Activated naive CD4-positive, alpha-beta T cell treated with anti-CD3 and anti-CD28 coated beads for 36 hours (primary cell): ENCODE data around the gene P4HA2. TPM values are rescaled to one million over a fixed set of nuclear protein-coding genes. Genes with fewer than 3 reads are reported as not detected.

ENCODE experiments used
- CTCF ChIA-PET: fragments of 350-600 bp; sonication (Branson Sonifier 250); formaldehyde crosslinking; loops from one replicate; lab custom pipeline; 2021; ENCODE audit warnings: antibody characterized with exemption; lab: Charles Lee
- DNase-seq: peaks from one replicate; pipeline ENCODE4 v3.0.0-alpha.2; 2020
- H3K27ac Mint-ChIP-seq: one replicate; pipeline ENCODE4 v1.8.0; 2021; ENCODE audit warnings: mild to moderate bottlenecking, mixed read lengths
- H3K27me3 Mint-ChIP-seq: one replicate; pipeline ENCODE4 v1.8.0; 2021; ENCODE audit warnings: low read depth, mixed read lengths
- H3K36me3 Mint-ChIP-seq: one replicate; pipeline ENCODE4 v1.8.0; 2021; ENCODE audit warnings: low read depth, mixed read lengths
- H3K4me1 Mint-ChIP-seq: one replicate; pipeline ENCODE4 v1.8.0; 2021; ENCODE audit warnings: low read depth, mixed read lengths
- H3K4me3 Mint-ChIP-seq: one replicate; pipeline ENCODE4 v1.8.0; 2021; ENCODE audit warnings: mild to moderate bottlenecking, moderate library complexity, mixed read lengths
- H3K9me3 Mint-ChIP-seq: one replicate; pipeline ENCODE4 v1.8.0; 2021; ENCODE audit warnings: mixed read lengths
- intact Hi-C: fragments of 100-400 bp; cut with micrococcal nuclease; formaldehyde crosslinking; loops from one replicate; pipeline ENCODE4 v1.15.1; 2023
- total RNA-seq, 2 experiments: library from RNA; stranded (reverse); gene quantifications; one replicate each; pipeline ENCODE4 v1.2.3, GENCODE V29; 2021

P4HA2 gene
- total RNA-seq, 2 experiments from 2014 or later = 0.47 to 0.74 TPM

DNA sequence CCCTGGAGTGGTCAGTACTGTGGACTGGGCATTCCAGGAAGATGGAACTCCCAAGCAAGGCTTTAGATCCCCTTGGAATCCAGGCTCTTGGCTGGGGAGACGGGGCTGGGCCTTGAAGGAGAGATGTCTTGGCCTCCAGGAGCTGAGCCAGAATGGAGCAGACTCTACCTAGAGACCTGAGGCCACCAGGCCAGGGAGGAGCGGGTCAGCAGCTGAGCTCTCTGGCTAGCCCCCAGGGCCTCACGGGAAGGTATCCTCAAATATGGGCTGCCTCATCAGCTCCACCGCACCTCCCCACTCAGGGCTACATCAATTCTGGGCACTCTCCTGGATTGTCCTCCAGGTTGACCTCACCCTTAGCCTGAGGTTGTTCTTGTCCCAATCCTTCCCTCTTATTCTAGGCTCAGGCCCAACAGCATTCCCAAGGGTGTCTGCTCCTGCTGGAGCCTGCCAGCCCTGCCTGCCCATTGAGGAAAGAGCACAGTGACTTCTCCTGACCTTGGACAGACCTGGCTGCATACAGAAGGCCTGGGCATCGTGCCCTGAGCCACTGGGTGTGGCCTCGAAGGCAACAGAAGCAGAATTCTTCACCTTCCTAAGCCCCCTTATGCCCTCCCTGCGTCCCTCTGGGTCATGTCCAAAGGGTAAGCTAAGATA lies 26.8 kb upstream of the P4HA2 start:
- CTCF ChIA-PET = interaction anchor here (1.3 kb wide), 1 partner anchor 17 kb away, joined by 5 read pairs; no protein-coding TSS in a partner anchor
- no peak overlapping the region for H3K27ac Mint-ChIP-seq
- intact Hi-C loops = no loop called here

DNA sequence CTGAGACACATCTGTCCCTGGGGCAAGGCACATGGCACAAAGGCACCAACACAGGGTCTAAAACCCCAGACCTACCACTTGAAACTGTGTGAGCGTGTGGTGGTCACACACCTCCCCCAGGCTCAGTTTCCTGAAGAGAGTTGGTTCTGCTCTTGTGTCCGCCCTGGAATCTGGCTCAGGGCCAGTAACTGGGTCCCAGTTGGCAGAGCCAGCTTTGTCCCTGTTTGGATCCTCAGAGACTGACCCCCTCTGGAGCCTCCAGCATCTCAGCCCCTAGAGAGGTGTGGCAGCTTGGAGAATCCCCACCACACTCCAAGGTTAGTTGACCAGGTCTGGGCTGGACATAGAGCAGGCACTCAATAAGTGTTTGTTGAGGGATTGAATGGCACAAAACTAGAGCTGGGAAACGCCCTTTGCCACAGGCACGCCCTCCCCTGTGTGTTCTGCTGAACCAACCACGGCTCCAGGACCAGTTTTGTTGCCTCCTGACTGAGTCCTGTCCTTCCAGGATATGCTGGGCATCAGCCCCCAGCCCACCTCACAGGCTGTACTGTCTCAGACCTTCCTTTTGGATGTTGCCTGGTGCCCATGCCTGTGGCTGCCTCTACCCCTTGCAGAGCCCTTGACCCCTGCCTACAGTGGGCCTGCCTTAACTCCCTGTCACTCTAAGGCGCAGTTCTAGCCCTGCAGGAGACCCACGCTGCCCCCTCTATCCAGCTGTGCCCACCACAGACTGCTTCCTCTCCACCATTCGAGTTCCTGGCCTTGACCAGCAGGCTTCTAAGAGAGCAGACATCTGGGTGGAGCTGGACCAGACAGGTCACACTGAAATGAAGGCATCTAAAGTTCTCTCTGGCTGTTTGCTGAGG lies 26.0 kb upstream of the P4HA2 start:
- no peaks in the 10 kb centered on the region for H3K9me3 Mint-ChIP-seq
- no peaks in the 10 kb centered on the region for H3K36me3 Mint-ChIP-seq
- no peak overlapping the region for H3K4me3 Mint-ChIP-seq
- DNase-seq = peak; percentile 2
- H3K27me3 Mint-ChIP-seq = peaks cover 12% of the 10 kb centered on the region
- peaks cover 2% of the 10 kb centered on the region for H3K4me1 Mint-ChIP-seq
- CTCF ChIA-PET = interaction anchor here (0.7 to 1.3 kb wide), 2 partner anchors 16 to 79 kb away, joined by 3 to 5 read pairs; no protein-coding TSS in a partner anchor
- intact Hi-C loops = no loop called here
- no peak overlapping the region for H3K27ac Mint-ChIP-seq

More for the DNA sequence above, 26.8 kb upstream of the P4HA2 start:
- H3K4me1 Mint-ChIP-seq = peaks cover 2% of the 10 kb centered on the region
- no peak for DNase-seq
- no peaks in the 10 kb centered on the region for H3K36me3 Mint-ChIP-seq
- H3K4me3 Mint-ChIP-seq = no peak overlapping the region
- peaks cover 12% of the 10 kb centered on the region for H3K27me3 Mint-ChIP-seq
- no peaks in the 10 kb centered on the region for H3K9me3 Mint-ChIP-seq

DNA sequence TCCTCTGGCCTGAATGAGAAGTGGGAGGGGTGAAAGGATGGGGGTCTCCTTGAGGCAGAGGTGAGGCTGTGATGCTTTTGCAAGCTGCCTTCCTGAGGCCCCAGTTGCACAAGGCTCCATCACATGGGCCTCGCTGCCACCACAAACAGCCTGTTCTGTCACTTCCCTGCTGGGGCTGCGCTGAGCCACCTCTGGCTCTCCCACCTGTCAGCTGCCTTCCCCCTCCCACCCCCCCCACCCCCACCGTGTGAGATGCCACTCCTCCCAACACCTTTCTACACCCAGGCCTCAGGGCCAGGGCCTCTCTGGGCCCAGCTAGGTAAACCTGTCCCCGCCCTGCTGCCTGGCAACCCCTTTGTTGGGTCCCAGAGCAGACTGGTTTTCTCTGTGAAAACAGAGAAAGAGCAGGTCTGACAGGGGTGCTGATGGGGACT lies 25.4 kb upstream of the P4HA2 start:
- CTCF ChIA-PET = interaction anchor here (0.7 kb wide), 1 partner anchor 80 kb away, joined by 3 read pairs; no protein-coding TSS in a partner anchor
- Mint-ChIP-seq H3K27me3 (peaks cover 9% of the 10 kb centered on the region), H3K4me3 (no peak overlapping the region), H3K27ac (no peak overlapping the region), H3K9me3 (no peaks in the 10 kb centered on the region), H3K4me1 (peaks cover 2% of the 10 kb centered on the region), H3K36me3 (no peaks in the 10 kb centered on the region)
- peak; percentile 0 for DNase-seq
- intact Hi-C loops = no loop called here

DNA sequence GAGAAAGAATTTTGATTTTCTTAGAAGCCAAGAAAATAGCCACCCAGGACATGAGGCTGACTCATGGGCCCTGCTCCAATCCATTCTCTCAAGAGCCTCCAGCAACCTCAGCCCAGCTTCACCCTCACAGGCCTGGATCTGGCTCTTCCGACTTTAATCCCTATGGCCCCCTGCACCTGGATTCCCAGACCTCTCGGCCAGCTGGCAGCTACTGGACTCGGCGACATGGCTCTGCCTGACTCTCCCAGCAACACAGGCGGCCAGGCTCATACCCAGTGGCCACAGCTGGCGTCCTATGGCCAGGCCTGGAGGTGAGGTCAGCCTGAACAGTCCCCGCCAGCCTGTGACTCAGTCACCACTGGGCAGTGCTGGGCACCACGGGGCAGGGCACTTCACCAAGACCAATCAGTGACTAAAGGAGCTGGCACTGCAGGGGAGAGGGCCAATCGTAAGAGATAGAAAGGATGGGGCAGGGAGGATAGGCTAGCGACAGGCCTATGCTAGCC lies 23.6 kb upstream of the P4HA2 start:
- Mint-ChIP-seq H3K9me3 (peaks cover 7% of the 10 kb centered on the region), H3K36me3 (no peaks in the 10 kb centered on the region), H3K4me3 (no peak overlapping the region), H3K27ac (no peak overlapping the region), H3K27me3 (peaks cover 4% of the 10 kb centered on the region), H3K4me1 (no peaks in the 10 kb centered on the region)
- CTCF ChIA-PET = interaction anchor here (6.3 kb wide), 1 partner anchor 13 kb away, joined by 52 read pairs; no protein-coding TSS in a partner anchor
- peak; percentile 2 for DNase-seq
- intact Hi-C loops = no loop called here

DNA sequence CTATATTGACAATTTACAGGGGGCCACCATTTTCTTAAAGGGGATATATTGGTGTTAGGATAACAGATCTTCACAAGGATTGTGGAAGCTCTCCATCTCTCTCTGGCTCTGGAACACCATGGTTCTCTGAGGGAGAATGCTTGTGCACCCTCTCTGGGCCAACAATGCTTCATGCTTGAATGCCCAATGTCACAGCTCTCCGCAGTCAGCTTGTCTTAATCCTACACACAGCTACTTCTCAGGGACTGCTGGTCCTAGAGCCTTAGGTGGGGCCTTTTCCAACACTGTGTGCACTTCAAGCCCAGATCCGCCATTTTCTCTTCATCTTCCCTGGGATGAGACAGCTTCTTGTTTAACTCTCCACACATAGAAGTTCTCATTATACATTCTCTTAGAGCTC lies 22.9 kb upstream of the P4HA2 start:
- intact Hi-C loops = no loop called here
- CTCF ChIA-PET = interaction anchor here (6.3 kb wide), 1 partner anchor 12 kb away, joined by 52 read pairs; no protein-coding TSS in a partner anchor
- Mint-ChIP-seq H3K9me3 (peaks cover 14% of the 10 kb centered on the region), H3K4me1 (no peaks in the 10 kb centered on the region), H3K4me3 (no peak overlapping the region), H3K27ac (no peak overlapping the region), H3K27me3 (peaks cover 2% of the 10 kb centered on the region), H3K36me3 (no peaks in the 10 kb centered on the region)
- no peak for DNase-seq

DNA sequence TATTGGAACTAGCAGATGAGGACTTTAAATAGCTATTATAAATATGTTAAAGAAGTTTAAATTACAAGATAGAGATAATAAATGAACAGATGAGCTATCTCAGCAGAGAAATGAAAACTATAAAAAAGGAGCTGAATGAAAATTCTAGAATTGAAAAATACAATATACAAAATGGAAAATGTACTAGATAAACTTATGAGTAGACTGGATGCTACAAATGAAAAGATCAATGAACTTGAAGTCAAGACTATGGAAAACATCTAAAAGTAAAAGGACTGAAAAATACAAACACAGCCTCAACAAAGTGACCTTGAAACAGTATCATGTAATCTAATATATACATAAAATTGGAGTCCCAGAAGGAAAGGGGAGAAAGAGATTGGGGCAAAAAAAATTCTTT lies 19.2 kb upstream of the P4HA2 start:
- Mint-ChIP-seq H3K36me3 (peaks cover 4% of the 10 kb centered on the region), H3K4me3 (no peak overlapping the region), H3K4me1 (no peaks in the 10 kb centered on the region), H3K27me3 (peaks cover 17% of the 10 kb centered on the region), H3K9me3 (peaks cover 27% of the 10 kb centered on the region), H3K27ac (no peak overlapping the region)
- CTCF ChIA-PET = interaction anchor here (0.9 to 6.3 kb wide), 2 partner anchors 9 to 204 kb away, joined by 4 to 52 read pairs; no protein-coding TSS in a partner anchor
- intact Hi-C loops = no loop called here
- DNase-seq = no peak

DNA sequence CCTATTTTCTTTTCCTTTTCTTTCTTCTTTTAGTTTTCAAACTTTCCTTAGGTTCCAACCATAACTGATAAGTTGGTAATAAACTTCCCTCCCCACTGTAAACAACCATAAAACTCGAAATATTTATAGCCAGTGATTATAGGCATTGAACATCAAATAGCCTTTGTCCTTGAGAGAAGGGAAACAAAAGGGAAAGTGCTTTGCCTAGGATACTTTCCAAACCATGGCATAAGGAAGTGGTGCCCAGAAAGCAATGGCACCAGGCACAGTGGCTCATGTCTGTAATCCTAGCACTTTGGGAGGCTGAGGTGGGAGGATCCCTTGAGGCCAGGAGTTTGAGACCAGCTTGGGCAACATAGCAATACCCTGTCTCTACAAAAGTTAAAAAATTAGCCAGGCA lies 17.9 kb upstream of the P4HA2 start:
- no peak overlapping the region for H3K27ac Mint-ChIP-seq
- peaks cover 4% of the 10 kb centered on the region for H3K36me3 Mint-ChIP-seq
- peaks cover 17% of the 10 kb centered on the region for H3K27me3 Mint-ChIP-seq
- H3K4me3 Mint-ChIP-seq = no peak overlapping the region
- no peak for DNase-seq
- H3K9me3 Mint-ChIP-seq = peaks cover 30% of the 10 kb centered on the region
- H3K4me1 Mint-ChIP-seq = no peaks in the 10 kb centered on the region
- intact Hi-C loops = no loop called here
- CTCF ChIA-PET = no interaction called here

DNA sequence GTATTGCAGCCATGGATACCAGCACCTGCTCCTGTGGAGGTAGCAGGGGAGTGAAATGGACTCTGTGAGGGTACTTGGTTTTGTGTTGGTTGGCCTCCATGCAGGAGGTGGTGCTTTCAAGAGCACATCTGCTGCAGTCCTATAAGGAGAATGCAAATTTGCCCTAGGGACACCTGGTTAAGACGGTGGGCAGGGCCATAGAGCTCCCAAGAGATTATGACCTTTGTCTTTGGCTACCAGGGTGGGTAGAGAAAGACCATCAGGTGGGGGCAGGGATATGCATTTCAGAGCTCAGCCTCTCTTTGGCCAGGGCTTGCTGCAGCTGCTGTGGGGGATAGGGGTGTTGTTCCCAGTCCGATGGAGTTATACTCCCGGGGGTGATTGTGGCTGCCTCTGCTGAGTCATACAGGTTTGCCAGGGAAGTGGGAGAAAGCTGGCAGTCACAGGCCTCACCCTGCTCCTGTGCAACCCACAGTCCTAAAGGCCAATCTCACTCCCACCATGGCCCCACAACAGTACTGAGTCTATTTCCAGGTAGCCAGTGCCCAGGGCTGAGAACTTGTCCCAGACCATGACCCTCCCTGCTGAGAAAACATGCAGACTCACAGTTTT lies 15.8 kb upstream of the P4HA2 start:
- H3K36me3 Mint-ChIP-seq = peaks cover 4% of the 10 kb centered on the region
- peaks cover 30% of the 10 kb centered on the region for H3K9me3 Mint-ChIP-seq
- H3K27ac Mint-ChIP-seq = no peak overlapping the region
- CTCF ChIA-PET = no interaction called here
- H3K4me3 Mint-ChIP-seq = no peak overlapping the region
- no peak for DNase-seq
- no peaks in the 10 kb centered on the region for H3K4me1 Mint-ChIP-seq
- H3K27me3 Mint-ChIP-seq = peaks cover 17% of the 10 kb centered on the region
- intact Hi-C loops = no loop called here

DNA sequence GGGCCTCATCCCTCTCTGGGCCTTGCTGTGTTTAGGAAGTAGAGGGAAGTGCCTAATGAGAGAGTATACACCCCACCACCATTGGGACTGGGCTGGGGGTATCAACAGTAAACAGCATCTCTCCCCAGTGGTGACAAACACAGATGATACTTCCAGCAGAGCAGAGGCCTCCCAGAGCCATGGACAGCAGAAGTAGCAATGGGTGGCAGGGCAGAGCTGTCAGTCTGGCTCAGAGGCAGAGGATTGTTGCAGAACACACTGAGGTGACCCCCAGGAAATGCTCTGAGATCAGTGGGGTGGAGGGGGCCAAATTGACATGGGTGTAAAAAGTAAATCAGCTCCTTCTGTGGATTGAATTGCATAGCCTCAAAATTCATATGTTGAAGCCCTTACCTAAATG lies 12.1 kb upstream of the P4HA2 start:
- no peak overlapping the region for H3K27ac Mint-ChIP-seq
- CTCF ChIA-PET = interaction anchor here (1.0 to 4.5 kb wide), 5 partner anchors 10 to 258 kb away, joined by 3 to 52 read pairs (median 10); no protein-coding TSS in a partner anchor
- peaks cover 16% of the 10 kb centered on the region for H3K9me3 Mint-ChIP-seq
- no peaks in the 10 kb centered on the region for H3K4me1 Mint-ChIP-seq
- intact Hi-C loops = loop anchor here (5.0 kb wide), 1 partner anchor 33 kb away; no protein-coding TSS in a partner anchor
- peaks cover 15% of the 10 kb centered on the region for H3K27me3 Mint-ChIP-seq
- H3K4me3 Mint-ChIP-seq = no peak overlapping the region
- DNase-seq = no peak
- peaks cover 4% of the 10 kb centered on the region for H3K36me3 Mint-ChIP-seq

DNA sequence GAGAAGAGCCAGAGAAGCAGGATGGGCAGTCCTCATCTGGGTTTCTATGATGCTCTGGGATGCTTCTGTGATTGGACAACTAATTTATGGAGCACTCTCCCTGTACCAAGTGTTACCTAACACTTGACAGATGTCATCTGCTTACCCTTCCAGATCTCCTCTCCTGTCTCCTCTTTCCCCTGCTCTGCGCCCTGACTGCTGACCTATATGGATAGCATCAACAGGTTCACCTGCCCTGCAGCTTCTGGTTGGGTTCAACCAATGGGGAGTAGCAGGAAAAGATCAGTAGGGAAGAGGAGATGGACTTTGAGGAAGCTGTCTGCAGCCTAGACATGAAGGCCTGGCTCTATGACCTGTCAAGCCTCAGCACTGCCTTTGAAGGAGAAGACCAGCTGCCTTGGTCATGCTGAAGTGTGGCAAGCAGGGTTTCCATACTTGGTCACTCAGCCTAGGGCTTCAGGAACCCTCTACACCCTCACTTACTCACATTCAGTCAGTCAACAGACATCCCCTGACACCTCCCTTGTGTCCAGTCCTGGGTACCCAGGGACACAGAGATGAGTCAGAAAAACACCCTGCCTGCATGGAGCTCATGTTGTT lies 11.3 kb upstream of the P4HA2 start:
- intact Hi-C loops = loop anchor here (1.0 to 5.0 kb wide), 4 partner anchors 33 to 262 kb away; partner anchors contain the start of gene SLC22A5
- no peak overlapping the region for H3K4me3 Mint-ChIP-seq
- DNase-seq = no peak
- H3K36me3 Mint-ChIP-seq = peaks cover 2% of the 10 kb centered on the region
- peaks cover 10% of the 10 kb centered on the region for H3K27me3 Mint-ChIP-seq
- no peak overlapping the region for H3K27ac Mint-ChIP-seq
- H3K9me3 Mint-ChIP-seq = peaks cover 10% of the 10 kb centered on the region
- CTCF ChIA-PET = interaction anchor here (1.1 to 4.5 kb wide), 25 partner anchors 9 to 263 kb away, joined by 3 to 52 read pairs (median 7); partner anchors contain the start of genes PDLIM4 and SLC22A5
- no peaks in the 10 kb centered on the region for H3K4me1 Mint-ChIP-seq

DNA sequence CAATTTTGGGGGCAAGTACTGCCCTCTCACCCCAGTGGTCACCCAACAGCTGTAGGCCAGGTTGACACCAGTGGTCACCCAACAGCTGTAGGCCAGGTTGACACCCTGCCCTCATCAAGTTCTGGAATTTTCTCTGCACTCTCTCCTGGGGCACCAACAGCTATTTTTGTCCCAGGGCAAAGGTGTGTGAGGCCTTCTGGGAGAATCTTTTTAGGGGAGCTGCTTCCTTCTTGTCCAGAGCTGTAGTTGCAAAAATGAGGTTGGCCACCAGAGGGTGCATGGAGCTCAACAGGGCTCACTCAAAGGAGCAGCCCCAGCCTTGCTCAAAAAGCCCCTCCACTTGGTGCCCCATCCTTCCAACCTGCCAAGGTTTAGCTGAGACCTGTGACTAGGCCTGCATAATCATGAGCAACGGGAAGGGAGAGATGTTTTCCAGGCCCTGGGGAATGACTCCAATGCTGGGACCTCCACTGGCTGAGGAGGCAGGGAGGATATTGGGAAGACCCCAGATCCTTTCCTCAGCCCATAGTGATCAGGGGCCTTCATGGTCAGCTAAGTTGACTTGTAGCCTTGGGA lies 10.6 kb upstream of the P4HA2 start:
- Mint-ChIP-seq H3K27me3 (peaks cover 5% of the 10 kb centered on the region), H3K27ac (no peak overlapping the region), H3K36me3 (no peaks in the 10 kb centered on the region), H3K9me3 (peaks cover 6% of the 10 kb centered on the region), H3K4me1 (no peaks in the 10 kb centered on the region), H3K4me3 (no peak overlapping the region)
- CTCF ChIA-PET = interaction anchor here (0.6 to 4.5 kb wide), 46 partner anchors 8 to 622 kb away, joined by 3 to 52 read pairs (median 5); partner anchors contain the start of genes PDLIM4 and SLC22A5
- peak; percentile 89 for DNase-seq
- intact Hi-C loops = loop anchor here (1.0 to 5.0 kb wide), 4 partner anchors 34 to 263 kb away; partner anchors contain the start of gene SLC22A5
